Measurements from ENCODE around the gene GHRH.

GRCh38 chr20:37256286-37256685, 5.3 kb downstream of the GHRH start:
- TF ChIP-seq CTCF (IDR thresholded peaks at IDR 0.05) (no peak), POLR2A (IDR thresholded peaks at IDR 0.05) (no peak)

Data from vagina (tissue), 2 donors.